ENCODE measurements around the gene TMEM132D. TPM values are rescaled to one million over a fixed set of nuclear protein-coding genes. Genes with fewer than 3 reads are reported as not detected.

TMEM132D gene
- total RNA-seq, 1 experiment from 2014 or later: not detected

GRCh38 chr12:129909051-129910020, 5.5 kb upstream of the TMEM132D start:
- intact Hi-C loops (cut with micrococcal nuclease; ENCODE audit: unreplicated experiment): loop anchor here (5.0 to 10.0 kb wide), 3 partner anchors 103 to 1125 kb away; no protein-coding TSS in a partner anchor
- Histone ChIP-seq H3K36me3 (ENCODE audit: control insufficient read depth, insufficient read depth, low read length) (no peaks in the 10 kb centered on the region), H3K27ac (ENCODE audit: low read length) (no peak overlapping the region), H3K4me1 (ENCODE audit: control insufficient read depth, insufficient read depth, low read length) (no peaks in the 10 kb centered on the region), H3K9me3 (ENCODE audit: control insufficient read depth, insufficient read depth, low read depth, low read length) (no peaks in the 10 kb centered on the region), H3K4me3 (ENCODE audit: low read depth in 2 of 2, low read length in 2 of 2) (no peak overlapping the region), H3K27me3 (ENCODE audit: control insufficient read depth, insufficient read depth, low read length) (no peaks in the 10 kb centered on the region; the same call in 1 of the 2 replicates)
- ChIA-PET CTCF (no interaction called here), POLR2A (no interaction called here)
- no TSS peak for BruUV-seq (replicated peaks)
- no peak for DNase-seq (ENCODE audit: low read depth, low spot score)
- TF ChIP-seq SIN3A (IDR thresholded peaks at IDR 0.05; ENCODE audit: borderline replicate concordance, insufficient read depth, low read depth, low read length): no peak
- no peak for TF ChIP-seq POLR2AphosphoS5 (IDR thresholded peaks at IDR 0.05; ENCODE audit: low read depth, low read length)
- no peak for TF ChIP-seq REST (IDR thresholded peaks at IDR 0.05; ENCODE audit: insufficient read depth in 1 of 2, low read depth in 2 of 2, low read length in 1 of 2)
- no peak for TF ChIP-seq CTCF (IDR thresholded peaks at IDR 0.05)
- no peak for TF ChIP-seq TCF7L2 (IDR thresholded peaks at IDR 0.05; ENCODE audit: low read depth, low read length)
- in situ Hi-C loops (cut with HindIII; ENCODE audit: low pct_unique_long_range_greater_than_20kb, low sequenced_read_pairs): no loop called here
- ATAC-seq: no peak

- no peak for TF ChIP-seq POLR2AphosphoS5 (IDR thresholded peaks at IDR 0.05; ENCODE audit: low read depth, low read length)
- TF ChIP-seq REST (IDR thresholded peaks at IDR 0.05; ENCODE audit: insufficient read depth in 1 of 2, low read depth in 2 of 2, low read length in 1 of 2): no peak
- TF ChIP-seq TCF7L2 (IDR thresholded peaks at IDR 0.05; ENCODE audit: low read depth, low read length): no peak
- ATAC-seq (no peak), DNase-seq (ENCODE audit: low read depth, low spot score) (no peak)
- Histone ChIP-seq H3K4me3 (ENCODE audit: low read depth in 2 of 2, low read length in 2 of 2) (no peak overlapping the region), H3K36me3 (ENCODE audit: control insufficient read depth, insufficient read depth, low read length) (no peaks in the 10 kb centered on the region), H3K9me3 (ENCODE audit: control insufficient read depth, insufficient read depth, low read depth, low read length) (no peaks in the 10 kb centered on the region), H3K4me1 (ENCODE audit: control insufficient read depth, insufficient read depth, low read length) (no peaks in the 10 kb centered on the region), H3K27me3 (ENCODE audit: control insufficient read depth, insufficient read depth, low read length) (peaks cover 3% of the 10 kb centered on the region), H3K27ac (ENCODE audit: low read length) (no peak overlapping the region)
- in situ Hi-C loops (cut with HindIII; ENCODE audit: low pct_unique_long_range_greater_than_20kb, low sequenced_read_pairs): no loop called here
- BruUV-seq (replicated peaks): no TSS peak
- POLR2A ChIA-PET: no interaction called here
- CTCF ChIA-PET: no interaction called here
- intact Hi-C loops (cut with micrococcal nuclease; ENCODE audit: unreplicated experiment): no loop called here
Measured at GRCh38 chr12:129903092-129903945, 506 bp downstream of the TMEM132D start.
